ENCODE measurements around the gene BLMH.
"Not testable (repeated sequence)": the region's sequence is repeated elsewhere in the genome, so short reads cannot be mapped to it uniquely, and the experiment has no call there.

Gene BLMH

DNA sequence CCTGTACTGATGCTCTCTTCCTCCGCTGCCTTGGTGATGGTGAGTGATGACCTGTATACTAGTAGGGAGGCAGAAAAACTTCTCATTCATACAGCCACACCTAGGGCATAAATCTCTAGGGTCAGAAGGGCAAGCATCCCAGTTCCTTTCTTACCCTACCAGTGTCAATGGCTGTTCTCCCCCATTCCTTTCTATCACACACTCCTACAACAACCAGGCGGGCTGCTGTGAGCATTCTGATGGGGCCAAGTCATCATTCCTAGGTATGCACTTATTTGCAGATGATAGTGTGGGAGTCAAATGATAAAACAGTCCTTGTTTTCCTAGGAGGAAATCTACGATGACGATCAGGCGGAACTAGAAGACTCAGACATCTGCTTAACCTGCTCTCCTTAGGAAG is 42.3 kb downstream of the BLMH start:
- DNase-seq (ENCODE audit: low read depth in 2 of 2): no peak

DNA sequence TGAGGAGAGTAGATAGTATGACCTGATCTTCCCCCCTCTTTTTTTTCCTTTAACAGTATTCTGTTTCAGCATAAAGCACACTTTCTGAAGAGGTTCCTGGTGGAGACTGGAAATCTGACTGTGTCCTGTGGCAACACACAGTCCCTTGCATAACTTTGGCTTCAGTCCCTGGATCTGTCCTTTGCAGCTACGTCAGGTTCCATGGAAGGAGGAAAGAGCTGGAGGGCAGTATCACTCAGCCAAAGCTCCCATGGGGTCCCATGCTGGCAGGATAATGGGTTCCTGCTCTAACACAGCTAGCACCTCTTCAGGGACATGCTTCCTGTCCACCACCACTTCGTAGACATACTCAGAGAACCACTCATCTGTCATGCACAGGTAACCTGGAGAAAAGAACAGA is 43.0 kb downstream of the BLMH start:
- no peak for DNase-seq (ENCODE audit: low read depth in 2 of 2)

DNA sequence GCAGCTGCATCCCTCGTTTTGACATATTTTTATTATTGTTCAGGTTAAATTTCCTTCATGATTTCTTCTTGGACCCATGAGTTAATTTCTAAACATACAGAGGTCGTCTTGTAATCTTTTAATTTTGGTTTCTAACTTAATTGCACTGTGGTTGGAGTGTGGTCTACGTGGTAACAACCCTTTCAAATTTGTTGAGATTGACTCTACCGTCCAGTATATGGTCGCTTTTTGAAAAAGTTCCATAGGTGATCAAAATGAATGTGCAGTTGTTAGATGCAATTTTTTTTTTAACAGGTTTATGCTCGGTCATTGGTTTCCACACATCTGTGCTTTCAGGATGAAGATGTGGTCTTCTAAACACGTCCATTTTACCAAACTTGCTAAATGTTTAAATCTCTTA is 45.3 kb downstream of the BLMH start:
- DNase-seq (ENCODE audit: low read depth in 2 of 2): no peak

DNA sequence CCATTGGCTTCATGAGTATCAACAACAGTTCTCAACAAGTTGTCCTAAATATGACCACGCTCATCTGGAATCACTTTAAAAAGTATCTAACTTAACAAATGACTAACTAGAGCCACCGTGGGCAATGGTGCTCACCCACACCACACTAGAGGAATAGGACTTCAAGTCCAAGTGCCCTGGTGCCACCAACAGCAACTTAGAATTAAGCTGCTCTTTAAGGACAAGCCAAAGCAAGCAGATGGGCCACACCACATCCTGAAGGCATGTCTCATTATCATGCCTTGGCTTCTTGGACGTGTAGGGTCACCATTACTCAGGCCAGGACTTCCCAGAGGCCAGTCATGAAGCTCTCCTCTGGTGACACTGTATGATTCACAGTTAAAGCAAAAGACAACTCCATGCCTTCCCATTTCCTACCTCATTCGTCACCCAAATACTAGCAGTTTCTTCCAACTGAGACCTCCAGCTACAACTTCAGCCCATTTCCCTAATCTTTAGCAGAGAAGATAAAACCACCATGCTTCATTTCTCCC is 46.8 kb downstream of the BLMH start:
- DNase-seq (ENCODE audit: low read depth in 2 of 2): no peak

DNA sequence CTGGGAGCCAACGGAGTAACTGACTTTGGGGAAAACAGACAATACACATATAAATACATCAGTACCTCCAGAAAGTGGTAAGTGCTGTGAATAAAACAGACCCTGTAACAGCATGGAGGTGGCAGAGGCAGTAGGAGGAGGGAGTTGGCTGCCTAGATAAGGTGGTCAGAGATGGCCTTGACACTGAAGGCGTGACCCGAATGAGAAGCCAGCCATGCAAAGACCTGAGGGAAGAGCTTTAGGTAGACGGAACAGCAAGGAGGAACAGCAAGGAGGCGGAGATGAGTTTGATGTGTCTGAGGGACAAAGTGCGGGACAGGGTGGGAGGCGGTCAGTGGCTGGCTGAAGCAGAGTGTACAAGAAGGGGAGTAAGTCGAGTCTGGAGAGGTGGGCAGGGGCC is 48.2 kb downstream of the BLMH start:
- DNase-seq (ENCODE audit: low read depth in 2 of 2): no peak

DNA sequence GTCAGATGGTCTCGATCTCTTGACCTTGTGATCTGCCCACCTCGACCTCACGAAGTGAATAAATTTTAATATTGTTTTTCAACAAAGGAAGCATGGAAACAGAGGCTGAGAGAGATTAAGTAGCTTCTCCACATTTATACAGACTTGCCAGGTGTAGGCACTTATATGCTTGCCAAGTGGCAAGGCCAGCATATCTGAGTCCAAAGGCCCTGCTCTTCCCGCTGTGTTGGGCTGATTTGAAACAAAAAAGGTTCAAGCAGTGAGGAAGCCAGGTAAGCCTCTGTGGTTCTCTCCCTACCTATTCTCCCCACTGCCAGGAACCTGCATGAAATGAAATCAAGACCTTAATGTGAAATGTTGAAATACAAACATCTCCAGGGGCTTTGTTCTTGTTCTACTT is 48.7 kb downstream of the BLMH start:
- no peak for DNase-seq (ENCODE audit: low read depth in 2 of 2)

DNA sequence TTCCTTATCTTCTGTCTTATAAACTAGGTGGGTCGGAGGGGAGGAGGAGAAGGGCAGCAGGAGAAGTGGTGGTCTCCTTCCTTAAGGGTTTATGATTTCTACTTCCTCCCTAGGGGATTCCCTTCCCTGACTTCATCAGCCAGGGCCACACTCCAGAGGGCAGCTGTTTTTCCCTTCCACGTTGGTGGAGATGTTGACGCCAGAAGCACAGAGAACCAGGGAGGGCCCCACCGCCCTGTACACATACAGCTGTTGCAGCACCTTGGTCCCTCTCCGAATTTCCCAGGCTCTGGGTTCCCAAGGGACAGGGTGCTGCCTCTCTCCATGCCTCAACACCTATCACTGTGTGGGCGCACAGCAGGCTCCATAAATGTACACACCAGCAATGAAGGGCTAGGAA is 50.7 kb downstream of the BLMH start:
- no peak for DNase-seq (ENCODE audit: low read depth in 2 of 2)

DNA sequence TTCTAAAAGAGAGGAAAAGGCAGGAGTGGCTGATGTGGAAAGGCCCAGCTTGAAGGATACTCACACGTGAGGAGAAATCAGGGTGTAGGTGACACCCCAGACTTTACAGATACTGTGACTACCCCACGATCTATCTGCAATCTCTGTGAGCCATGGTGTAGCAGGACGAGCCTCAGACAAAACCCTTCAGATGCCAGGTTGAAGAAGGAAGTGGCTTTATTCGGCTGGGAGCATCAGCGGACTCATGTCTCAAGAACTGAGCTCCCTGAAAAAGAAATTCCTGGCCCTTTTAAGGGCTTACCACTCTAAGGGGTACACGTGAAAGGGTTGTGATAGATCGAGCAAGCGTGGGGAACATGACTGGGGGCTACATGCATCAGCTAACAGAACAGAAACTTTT is 51.6 kb downstream of the BLMH start:
- DNase-seq (ENCODE audit: low read depth in 2 of 2): no peak

DNA sequence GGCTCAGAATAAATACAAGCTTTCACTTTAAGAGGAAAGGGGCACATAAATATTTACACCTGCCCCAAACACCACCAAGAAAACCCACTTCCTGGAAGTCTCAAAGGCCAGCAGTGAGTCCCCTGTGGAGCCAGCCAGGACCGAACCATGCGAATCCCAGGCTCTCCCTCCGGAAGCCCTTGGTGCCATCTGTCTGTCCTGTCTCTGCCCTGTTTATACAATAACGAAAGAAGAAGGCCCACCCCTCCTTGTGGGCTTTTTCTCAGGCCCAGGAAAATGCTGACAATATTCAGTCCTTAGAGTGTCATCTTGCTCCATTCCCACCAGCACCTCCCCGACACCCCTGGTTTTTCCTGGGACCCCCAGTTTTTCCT is 52.7 kb downstream of the BLMH start:
- no peak for DNase-seq (ENCODE audit: low read depth in 2 of 2)

- no peak for DNase-seq (ENCODE audit: low read depth in 2 of 2)
These were observed 53.2 kb downstream of the BLMH start for GRCh38 chr17:30238387-30239088.

GRCh38 chr17:30238003-30238344 is 53.8 kb downstream of the BLMH start:
- no peak for DNase-seq (ENCODE audit: low read depth in 2 of 2)

DNA sequence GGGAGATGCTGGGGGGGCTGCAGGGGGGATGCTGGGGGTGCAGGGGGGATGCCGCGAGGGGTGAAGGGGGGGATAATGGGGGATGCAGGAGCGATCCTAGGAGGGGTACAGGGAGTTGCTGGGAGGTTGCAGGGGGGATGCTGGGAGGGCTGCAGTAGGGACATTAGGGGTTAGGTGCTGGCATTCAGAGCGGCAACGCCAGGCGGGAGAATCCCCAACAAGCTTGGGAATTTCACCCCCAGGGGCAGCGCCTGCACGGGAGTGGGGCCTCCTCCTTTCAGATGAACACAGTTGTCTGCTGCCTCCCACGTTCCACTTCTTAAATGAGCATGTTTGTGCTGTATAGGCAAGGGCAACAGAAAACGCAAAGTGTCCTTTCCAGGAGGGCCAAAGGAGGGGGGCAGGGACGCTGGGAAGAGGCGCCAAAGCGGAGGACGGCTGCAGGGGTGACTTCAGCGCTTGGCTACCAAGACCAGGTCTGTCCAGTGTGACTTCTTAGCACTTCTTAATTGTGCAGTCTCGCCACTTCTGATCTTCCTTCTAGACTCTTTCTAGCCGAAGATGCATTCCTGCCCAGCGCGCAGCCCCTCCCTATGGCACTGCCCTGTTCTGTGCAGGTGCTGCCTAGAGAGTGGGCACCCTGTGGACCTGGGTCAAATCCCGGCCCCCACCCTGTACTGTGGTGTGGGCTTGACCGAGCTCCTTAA is 54.3 kb downstream of the BLMH start:
- no peak for DNase-seq (ENCODE audit: low read depth in 2 of 2)

DNA sequence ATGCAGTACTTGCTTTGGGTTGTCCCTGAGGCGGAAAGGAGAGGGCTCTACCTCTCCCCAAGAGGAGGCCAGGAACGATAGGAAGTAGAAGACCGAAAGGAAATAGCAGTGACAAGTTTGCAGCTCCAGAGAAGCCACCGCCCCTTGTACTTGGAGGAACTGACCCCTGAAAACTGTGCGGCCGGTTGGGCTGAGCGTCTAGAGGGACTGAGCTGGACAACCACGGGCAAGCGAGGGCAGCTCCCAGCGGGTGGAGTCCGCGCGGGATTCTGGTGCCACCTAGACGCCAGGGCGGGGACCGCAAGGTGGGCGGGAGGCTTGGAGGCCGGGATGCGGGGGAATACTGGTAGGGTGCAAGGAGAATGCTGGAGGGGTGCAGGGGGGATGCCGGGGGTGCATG is 55.0 kb downstream of the BLMH start:
- DNase-seq (ENCODE audit: low read depth in 2 of 2): peak in 1 of 2 experiments; percentile 14

DNA sequence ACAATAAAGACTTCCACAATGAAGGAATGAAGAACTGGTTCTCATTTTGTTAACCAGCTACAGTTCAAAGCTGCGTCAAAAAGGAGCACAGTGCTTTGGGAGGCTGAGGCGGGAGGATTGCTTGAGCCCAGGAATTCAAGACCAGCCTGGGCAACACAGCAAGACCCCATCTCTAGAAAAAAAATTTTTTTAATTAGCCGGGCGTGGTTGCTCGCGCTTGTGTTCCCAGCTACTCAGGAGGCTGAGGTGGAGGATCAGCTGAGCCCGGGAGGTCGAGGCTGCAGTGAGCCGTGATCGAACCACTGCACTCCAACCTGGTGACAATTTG is 55.5 kb downstream of the BLMH start:
- DNase-seq (ENCODE audit: low read depth in 2 of 2): no peak

DNA sequence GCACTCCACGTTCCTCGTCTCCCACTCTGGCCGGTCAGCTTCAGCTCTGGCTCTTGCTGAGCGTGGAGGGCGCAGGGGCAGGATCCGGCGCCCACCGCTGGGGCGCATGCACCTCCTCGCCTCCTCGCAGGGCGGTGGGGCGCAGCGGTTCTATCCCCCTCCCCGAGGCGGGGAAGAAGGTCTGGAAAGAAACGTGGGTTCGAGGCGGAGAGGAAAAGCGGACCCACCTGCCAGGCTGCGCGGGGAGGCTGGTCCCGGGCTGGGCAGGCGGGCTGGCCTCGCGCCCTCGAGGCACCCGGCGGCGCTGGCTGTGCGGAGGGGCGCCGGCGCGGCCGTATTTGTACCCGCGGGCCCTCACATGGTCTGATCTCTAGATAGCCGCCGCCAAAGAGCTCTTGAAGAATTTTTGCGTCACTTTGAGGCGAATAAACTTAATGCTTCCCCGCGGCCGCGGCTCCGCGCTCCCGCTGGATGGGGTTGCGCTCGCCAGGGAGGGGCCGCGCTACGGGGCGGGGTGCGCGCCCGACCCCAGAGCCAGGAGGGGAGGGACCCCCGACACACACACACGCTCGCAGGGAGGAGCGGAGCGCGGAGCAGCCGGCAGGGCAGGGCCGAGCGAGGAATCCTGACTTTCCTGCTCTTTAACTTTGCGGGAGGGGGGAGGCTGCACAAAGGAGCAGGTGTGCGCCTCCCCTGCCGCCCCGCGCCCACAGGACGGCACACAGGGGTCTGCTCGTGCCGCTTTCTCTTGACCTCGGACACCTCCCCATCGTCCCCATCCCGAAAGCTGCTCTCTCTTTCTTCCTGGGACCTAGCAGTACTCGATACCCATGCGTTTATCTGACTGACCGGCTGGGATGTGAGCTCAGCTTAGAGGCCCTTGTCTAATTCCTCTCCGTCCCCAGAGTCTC is 56.1 kb downstream of the BLMH start, which contains the start of gene SLC6A4:
TSS of gene SLC6A4 (minus strand) at position 312 of the 911 bp plus-strand sequence. CDS start 13,739 bp downstream, outside the sequence.
- no peak for DNase-seq (ENCODE audit: low read depth in 2 of 2)

- DNase-seq (ENCODE audit: low read depth in 2 of 2): no peak
These were observed 56.8 kb downstream of the BLMH start for GRCh38 chr17:30234964-30235363.

- no peak for DNase-seq (ENCODE audit: low read depth in 2 of 2)
These were observed 57.4 kb downstream of the BLMH start for GRCh38 chr17:30234296-30234695.

- DNase-seq (ENCODE audit: low read depth in 2 of 2): no peak
These were observed 58.8 kb downstream of the BLMH start for GRCh38 chr17:30232824-30233427.

DNA sequence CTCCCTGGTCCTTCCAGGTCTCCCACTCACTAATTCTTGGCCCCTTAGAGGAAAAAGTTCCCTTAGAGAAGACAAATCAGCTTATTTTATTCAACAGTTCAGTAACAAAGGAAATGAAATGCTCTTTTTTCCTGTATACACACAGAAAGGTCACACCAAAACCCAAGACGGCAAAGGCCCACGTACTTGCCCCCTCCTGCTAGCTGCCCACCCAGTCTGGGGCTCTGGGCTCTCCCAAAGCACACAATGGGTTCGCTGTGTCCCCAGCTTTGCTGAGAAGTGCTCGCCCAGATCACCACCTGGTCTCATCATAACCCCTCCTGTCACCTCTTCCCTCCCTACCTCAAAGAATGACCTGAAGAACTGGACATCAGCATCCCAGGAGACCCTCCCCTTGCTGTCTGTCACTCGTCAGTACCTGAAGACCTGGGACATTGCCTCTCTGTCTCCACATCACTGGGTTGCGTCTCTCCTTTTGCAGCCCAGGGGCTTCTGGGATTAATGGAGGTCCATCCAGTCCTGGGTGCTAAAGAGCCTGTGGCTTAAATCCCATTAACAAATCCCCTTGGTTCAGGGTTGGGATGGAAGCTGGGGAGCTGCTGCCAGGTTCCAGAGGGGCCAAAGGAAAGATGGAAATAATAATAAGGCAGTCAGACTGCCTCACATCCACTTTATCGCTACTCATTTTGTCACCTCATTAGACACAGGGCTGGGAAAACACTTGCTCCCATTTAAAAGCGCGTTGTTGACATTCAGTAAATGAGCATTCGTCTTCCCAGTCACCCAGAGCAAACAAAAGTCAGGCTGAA is 59.5 kb downstream of the BLMH start:
- no peak for DNase-seq (ENCODE audit: low read depth in 2 of 2)

DNA sequence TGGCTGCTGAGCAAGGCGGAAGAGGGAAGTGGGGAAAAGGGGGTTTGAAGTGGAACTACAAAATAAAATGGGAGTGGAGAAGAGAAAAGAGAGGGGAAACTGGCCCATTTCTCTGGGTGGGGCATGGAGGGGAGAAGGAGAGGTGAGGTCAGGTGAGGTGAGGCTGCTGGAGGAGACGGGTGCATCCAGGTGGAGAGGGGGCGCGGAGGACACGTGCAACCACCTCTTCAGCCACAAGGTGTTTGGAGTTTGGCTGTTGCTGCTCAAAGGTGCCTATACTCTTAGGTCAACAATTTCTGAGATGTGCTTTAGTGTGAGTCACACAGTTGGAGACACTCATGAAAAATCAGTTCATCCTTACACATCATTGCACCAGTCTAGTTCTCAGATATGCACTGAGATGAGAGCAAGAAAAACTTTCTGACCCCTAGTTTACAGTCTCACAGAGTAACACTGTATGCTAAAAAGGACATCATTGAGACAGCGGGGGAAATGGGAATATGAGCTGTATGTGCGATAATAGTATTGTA is 61.1 kb downstream of the BLMH start:
- no peak for DNase-seq (ENCODE audit: low read depth in 2 of 2)

- DNase-seq (ENCODE audit: low read depth in 2 of 2): not testable (repeated sequence)
These were observed 61.7 kb downstream of the BLMH start for GRCh38 chr17:30230009-30230408.

Measured in stimulated activated CD4-positive, alpha-beta T cell treated with anti-CD3 and anti-CD28 coated beads, Interleukin-12 subunit alpha, Interleukin-12 subunit beta, amount 100 ng/mL, for 24 hours (primary cell).